GM21367 (cell line): ENCODE measurements around the gene AK8.
"Not testable (repeated sequence)": the region's sequence is repeated elsewhere in the genome, so short reads cannot be mapped to it uniquely, and the experiment has no call there.

Experiments
- ATAC-seq: cut with Tn5 transposase; IDR thresholded peaks from one replicate; pipeline ENCODE4 v1.9.1; 2021; ENCODE audit not compliant: unreplicated experiment

Gene AK8

GRCh38 chr9:132721661-132722060 is 156.4 kb downstream of the AK8 start:
- ATAC-seq = no peak

GRCh38 chr9:132718381-132718928 is 159.6 kb downstream of the AK8 start:
- not testable (repeated sequence) for ATAC-seq

GRCh38 chr9:132717326-132717945 is 160.6 kb downstream of the AK8 start:
- ATAC-seq = no peak

- ATAC-seq = no peak
Observed at GRCh38 chr9:132716007-132716406, 162.1 kb downstream of the AK8 start.

- ATAC-seq = no peak
Observed at GRCh38 chr9:132712753-132713152, 165.3 kb downstream of the AK8 start.

- ATAC-seq = no peak
Observed at GRCh38 chr9:132711846-132712245, 166.2 kb downstream of the AK8 start.

GRCh38 chr9:132711152-132711551 is 166.9 kb downstream of the AK8 start:
- ATAC-seq = not testable (repeated sequence)

GRCh38 chr9:132710333-132710732 is 167.8 kb downstream of the AK8 start:
- ATAC-seq = no peak

- no peak for ATAC-seq
Observed at GRCh38 chr9:132708769-132709430, 169.2 kb downstream of the AK8 start.

GRCh38 chr9:132708239-132708638 is 169.8 kb downstream of the AK8 start:
- ATAC-seq = no peak

GRCh38 chr9:132703336-132703735 is 174.7 kb downstream of the AK8 start:
- no peak for ATAC-seq

GRCh38 chr9:132702254-132702653 is 175.8 kb downstream of the AK8 start:
- no peak for ATAC-seq

- ATAC-seq = no peak
Observed at GRCh38 chr9:132699956-132700355, 178.1 kb downstream of the AK8 start.

GRCh38 chr9:132698989-132699388 is 179.1 kb downstream of the AK8 start:
- ATAC-seq = no peak

- ATAC-seq = no peak
Observed at GRCh38 chr9:132697230-132697629, 180.9 kb downstream of the AK8 start.

- no peak for ATAC-seq
Observed at GRCh38 chr9:132694144-132694543, 183.9 kb downstream of the AK8 start.

- no peak for ATAC-seq
Observed at GRCh38 chr9:132690696-132691095, 187.4 kb downstream of the AK8 start.

- no peak for ATAC-seq
Observed at GRCh38 chr9:132683873-132684272, 194.2 kb downstream of the AK8 start.

GRCh38 chr9:132681561-132681960 is 196.5 kb downstream of the AK8 start:
- no peak for ATAC-seq

- no peak for ATAC-seq
Observed at GRCh38 chr9:132679946-132680625, 198.0 kb downstream of the AK8 start.

- no peak for ATAC-seq
Observed at GRCh38 chr9:132677976-132678375, 200.1 kb downstream of the AK8 start.
